IMR-90 (cell line): ENCODE results near the gene AP2B1. TPM values are rescaled to one million over a fixed set of nuclear protein-coding genes. Genes with fewer than 3 reads are reported as not detected.

Experiments
- ATAC-seq: fragments of 200-7000 bp; cut with Tn5 transposase; 2 replicates; pipeline ENCODE4 v1.9.1; 2020; ENCODE audit warnings: low read depth, mild to moderate bottlenecking, moderate library complexity
- BruUV-seq: library from RNA; stranded (reverse); fragments of 400-500 nt; replicated peaks from 2 replicates; lab custom pipeline; 2021; lab: Mats Ljungman, UMichigan
- CTCF ChIA-PET: fragments of 300-600 bp; formaldehyde crosslinking; extraction: SDS; loops from one replicate; lab custom pipeline; 2021; ENCODE audit warnings: antibody characterized with exemption; lab: Yijun Ruan, JAX
- POLR2A ChIA-PET: fragments of 300-600 bp; sonication (Branson Sonifier 250); formaldehyde crosslinking; loops from one replicate; lab custom pipeline; 2022; ENCODE audit warnings: antibody characterized with exemption; ENCODE audit not compliant: unreplicated experiment; lab: Charles Lee
- DNase-seq: peaks from one replicate; pipeline ENCODE4 v3.0.0; 2013
- H2AFZ ChIP-seq: replicated peaks from 2 replicates; pipeline ENCODE3; 2013; ENCODE audit warnings: low read length, mild to moderate bottlenecking; ENCODE audit not compliant: poor library complexity
- H2AK5ac ChIP-seq: 2 replicates; pipeline ENCODE4 v1.6.1; 2013; ENCODE audit warnings: low read depth, low read length, inconsistent platforms
- H2AK9ac ChIP-seq: replicated peaks from 2 replicates; pipeline ENCODE3; 2013; ENCODE audit warnings: mild to moderate bottlenecking, low read depth, low read length, moderate library complexity; ENCODE audit not compliant: poor library complexity
- H2BK120ac ChIP-seq: 2 replicates; pipeline ENCODE4 v1.6.1; 2013; ENCODE audit warnings: low read depth, low read length, inconsistent platforms
- H2BK15ac ChIP-seq: 3 replicates; pipeline ENCODE4 v1.6.1; 2013; ENCODE audit warnings: low read depth, low read length, inconsistent platforms
- H2BK20ac ChIP-seq: 2 replicates; pipeline ENCODE4 v1.6.1; 2013; ENCODE audit warnings: low read depth, mild to moderate bottlenecking, inconsistent platforms, low read length, moderate library complexity
- H2BK5ac ChIP-seq: 2 replicates; pipeline ENCODE4 v1.6.1; 2013; ENCODE audit warnings: mild to moderate bottlenecking, low read depth, low read length, inconsistent platforms; ENCODE audit not compliant: poor library complexity, severe bottlenecking
- H3K14ac ChIP-seq: replicated peaks from 2 replicates; pipeline ENCODE4 v1.6.1; 2013; ENCODE audit warnings: low read depth, low read length, inconsistent platforms
- H3K18ac ChIP-seq: 2 replicates; pipeline ENCODE4 v1.6.1; 2013; ENCODE audit warnings: low read depth, low read length, control low read depth
- H3K23ac ChIP-seq: 2 replicates; pipeline ENCODE4 v1.6.1; 2013; ENCODE audit warnings: low read depth, low read length, inconsistent platforms
- H3K27ac ChIP-seq: 2 replicates; pipeline ENCODE4 v1.5.1; 2013; ENCODE audit warnings: mild to moderate bottlenecking, control low read depth, low read length; ENCODE audit not compliant: insufficient read depth
- H3K27me3 ChIP-seq: 2 replicates; pipeline ENCODE4 v1.6.1; 2013; ENCODE audit warnings: low read length; ENCODE audit not compliant: control insufficient read depth, insufficient read depth
- H3K36me3 ChIP-seq: 2 replicates; pipeline ENCODE4 v1.6.1; 2013; ENCODE audit warnings: low read length, mixed read lengths; ENCODE audit not compliant: control insufficient read depth, insufficient read depth
- H3K4ac ChIP-seq: 2 replicates; pipeline ENCODE4 v1.6.1; 2013; ENCODE audit warnings: low read depth, low read length, inconsistent platforms
- H3K4me1 ChIP-seq: 2 replicates; pipeline ENCODE4 v1.6.1; 2013; ENCODE audit warnings: low read length, mixed read lengths; ENCODE audit not compliant: control insufficient read depth, insufficient read depth
- H3K4me2 ChIP-seq: 2 replicates; pipeline ENCODE4 v1.6.1; 2013; ENCODE audit warnings: low read depth, mild to moderate bottlenecking, control low read depth, low read length, moderate library complexity
- H3K4me3 ChIP-seq: 2 replicates; pipeline ENCODE4 v1.5.1; 2013; ENCODE audit warnings: low read depth, mild to moderate bottlenecking, control low read depth, low read length, moderate library complexity; ENCODE audit not compliant: insufficient read depth
- H3K56ac ChIP-seq: 2 replicates; pipeline ENCODE4 v1.6.1; 2013; ENCODE audit warnings: low read length, inconsistent platforms; ENCODE audit not compliant: insufficient read depth; ENCODE audit errors: extremely low read depth
- H3K79me1 ChIP-seq, 2 experiments: 2 replicates each; pipeline ENCODE4 v1.6.1; 2013; ENCODE audit warnings: low read length in 2 of 2, inconsistent platforms in 1 of 2, low read depth in 1 of 2
- H3K9ac ChIP-seq: 2 replicates; pipeline ENCODE4 v1.6.1; 2013; ENCODE audit warnings: low read depth, low read length, control low read depth
- H3K9me1 ChIP-seq: 2 replicates; pipeline ENCODE4 v1.6.1; 2013; ENCODE audit warnings: low read length, inconsistent platforms; ENCODE audit not compliant: insufficient read depth
- H3K9me3 ChIP-seq: 2 replicates; pipeline ENCODE4 v1.6.1; 2013; ENCODE audit warnings: low read length; ENCODE audit not compliant: control insufficient read depth, insufficient read depth
- H4K20me1 ChIP-seq: 2 replicates; pipeline ENCODE4 v1.6.1; 2013; ENCODE audit warnings: low read length, inconsistent platforms; ENCODE audit not compliant: insufficient read depth
- H4K5ac ChIP-seq: 2 replicates; pipeline ENCODE4 v1.6.1; 2013; ENCODE audit warnings: mild to moderate bottlenecking, low read depth, low read length, control low read depth
- H4K8ac ChIP-seq, 2 experiments: 2 replicates each; pipeline ENCODE4 v1.6.1; 2013; ENCODE audit warnings: low read depth in 2 of 2, low read length in 2 of 2, control low read depth in 1 of 2, inconsistent platforms in 1 of 2
- H4K91ac ChIP-seq: 2 replicates; pipeline ENCODE4 v1.6.1; 2013; ENCODE audit warnings: low read depth, low read length, inconsistent platforms; ENCODE audit not compliant: insufficient read depth
- BHLHE40 ChIP-seq: fragments of 150-350 bp; IDR thresholded peaks from 2 replicates; pipeline ENCODE4 v1.6.1; 2016; ENCODE audit warnings: mild to moderate bottlenecking, low read depth, low read length
- CHD1 ChIP-seq: IDR thresholded peaks from 2 replicates; pipeline ENCODE4 v1.6.1; 2012; ENCODE audit warnings: low read depth, low read length, improper control_type of control experiment
- CTCF ChIP-seq: conservative IDR thresholded peaks from 2 replicates; pipeline ENCODE4 v1.5.1; 2012; ENCODE audit warnings: mild to moderate bottlenecking, low read depth, low read length, improper control_type of control experiment
- FOS ChIP-seq: fragments of 150-350 bp; IDR thresholded peaks from 2 replicates; pipeline ENCODE4 v1.6.1; 2016; ENCODE audit warnings: low read depth, low read length
- MAFK ChIP-seq: IDR thresholded peaks from 2 replicates; pipeline ENCODE4 v1.6.1; 2012; ENCODE audit warnings: low read depth, low read length, improper control_type of control experiment
- MAZ ChIP-seq: IDR thresholded peaks from 2 replicates; pipeline ENCODE4 v1.6.1; 2012; ENCODE audit warnings: low read depth, mild to moderate bottlenecking, low read length, improper control_type of control experiment, moderate library complexity, borderline replicate concordance
- MXI1 ChIP-seq: IDR thresholded peaks from 2 replicates; pipeline ENCODE4 v1.6.1; 2012; ENCODE audit warnings: low read depth, mild to moderate bottlenecking, low read length, moderate library complexity, borderline replicate concordance
- NFE2L2 ChIP-seq: fragments of 150-350 bp; IDR thresholded peaks from 2 replicates; pipeline ENCODE4 v1.6.1; 2016; ENCODE audit warnings: low read depth, mild to moderate bottlenecking, low read length
- POLR2A ChIP-seq: IDR thresholded peaks from 2 replicates; pipeline ENCODE4 v1.6.1; 2012; ENCODE audit warnings: mild to moderate bottlenecking, low read depth, low read length
- RAD21 ChIP-seq: IDR thresholded peaks from 2 replicates; pipeline ENCODE4 v1.6.1; 2012; ENCODE audit warnings: low read length, improper control_type of control experiment
- RCOR1 ChIP-seq: IDR thresholded peaks from 2 replicates; pipeline ENCODE4 v1.6.1; 2012; ENCODE audit warnings: mild to moderate bottlenecking, low read length, improper control_type of control experiment; ENCODE audit not compliant: insufficient replicate concordance
- RFX5 ChIP-seq: IDR thresholded peaks from 2 replicates; pipeline ENCODE4 v1.8.0; 2012; ENCODE audit warnings: low read depth, mild to moderate bottlenecking, low read length, moderate library complexity
- SMC3 ChIP-seq: fragments of 150-350 bp; IDR thresholded peaks from 2 replicates; pipeline ENCODE4 v1.6.1; 2016; ENCODE audit warnings: low read depth, mild to moderate bottlenecking, antibody characterized with exemption, low read length, moderate library complexity
- USF2 ChIP-seq: fragments of 150-350 bp; IDR thresholded peaks from 2 replicates; pipeline ENCODE4 v1.6.1; 2017; ENCODE audit warnings: mild to moderate bottlenecking, antibody characterized with exemption, low read length, low read depth
- WGBS, 2 experiments: methylation state at CpG; one replicate each; pipeline versions ENCODE4 v1.1.5 to v1.1.7; 2013; ENCODE audit warnings: missing lambda C conversion rate in 2 of 2; ENCODE audit not compliant: insufficient read length in 1 of 2; ENCODE audit errors: extremely low coverage in 2 of 2; 5-methylcytosine and 5-hydroxymethylcytosine counted together
- dilution Hi-C: fragments of 300-500 bp; cut with HindIII; formaldehyde crosslinking; loops from one replicate; pipeline ENCODE4 v1.14.3; 2018; ENCODE audit warnings: low sequenced_read_pairs; ENCODE audit not compliant: unreplicated experiment
- in situ Hi-C: fragments of 300-500 bp; cut with MboI; formaldehyde crosslinking; loops from 3 replicates; pipeline ENCODE4 v1.14.3; 2019; ENCODE audit warnings: low sequenced_read_pairs, inconsistent platforms, mixed read lengths
- intact Hi-C: fragments of 100-400 bp; cut with micrococcal nuclease; formaldehyde crosslinking; loops from 2 replicates; pipeline ENCODE4 v1.10.0; 2022
- polyA plus RNA-seq, 3 experiments: library from polyadenylated mRNA; depleted of rRNA; stranded (reverse); fragments of >200 nt; gene quantifications; 2 replicates each; pipeline ENCODE4 v1.2.3, GENCODE V29; 2012; ENCODE audit warnings: low replicate concordance in 1 of 3
- total RNA-seq: library from RNA; depleted of rRNA; stranded (reverse); fragments of >200 nt; gene quantifications from 2 replicates; pipeline ENCODE4 v1.2.3, GENCODE V29; 2012
- TF ChIP-seq, protein P1 (sequence below): fragments of 150-350 bp; IDR thresholded peaks from 2 replicates; pipeline ENCODE4 v1.6.1; 2016; ENCODE audit warnings: low read depth, mild to moderate bottlenecking, low read length, moderate library complexity, borderline replicate concordance

AP2B1 gene
- total and polyA plus RNA-seq, 2 of the 4 experiments (the other 2 are of a cell fraction), result 102 to 125 TPM

DNA sequence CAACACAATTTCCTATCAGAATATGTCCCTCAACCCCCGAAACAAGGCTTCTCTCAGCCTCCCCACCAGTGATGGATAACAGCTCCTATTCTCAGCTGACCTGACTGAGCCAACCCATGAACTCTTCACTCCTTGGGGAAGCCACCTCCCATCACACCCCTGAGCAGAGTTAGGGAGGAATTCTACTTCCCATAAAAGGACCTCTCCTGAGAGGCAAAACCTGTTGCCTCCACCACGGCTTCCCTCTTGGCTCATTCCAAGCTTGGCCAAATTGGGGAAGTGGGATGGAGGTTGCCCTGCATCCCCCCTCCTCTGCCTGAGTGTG is 138.6 kb downstream of the AP2B1 start:
- no TSS peak for BruUV-seq
- in situ Hi-C loops, result loop anchor here (25.0 kb wide), 1 partner anchor 363 kb away; the partner anchor contains the start of gene SLFN11
- peak overlapping the region; percentile 64; the same call in 1 of the 2 replicates for H3K23ac ChIP-seq
- TF ChIP-seq USF2, result no peak
- no peak for TF ChIP-seq MAFK
- no peak for TF ChIP-seq RCOR1
- no peak for TF ChIP-seq CHD1
- no peak for TF ChIP-seq BHLHE40
- TF ChIP-seq, protein P1, sequence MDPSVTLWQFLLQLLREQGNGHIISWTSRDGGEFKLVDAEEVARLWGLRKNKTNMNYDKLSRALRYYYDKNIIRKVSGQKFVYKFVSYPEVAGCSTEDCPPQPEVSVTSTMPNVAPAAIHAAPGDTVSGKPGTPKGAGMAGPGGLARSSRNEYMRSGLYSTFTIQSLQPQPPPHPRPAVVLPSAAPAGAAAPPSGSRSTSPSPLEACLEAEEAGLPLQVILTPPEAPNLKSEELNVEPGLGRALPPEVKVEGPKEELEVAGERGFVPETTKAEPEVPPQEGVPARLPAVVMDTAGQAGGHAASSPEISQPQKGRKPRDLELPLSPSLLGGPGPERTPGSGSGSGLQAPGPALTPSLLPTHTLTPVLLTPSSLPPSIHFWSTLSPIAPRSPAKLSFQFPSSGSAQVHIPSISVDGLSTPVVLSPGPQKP, result no peak
- TF ChIP-seq POLR2A, result no peak
- TF ChIP-seq RAD21, result no peak
- no peak for TF ChIP-seq MAZ
- TF ChIP-seq NFE2L2, result no peak
- TF ChIP-seq CTCF, result no peak
- no peak for TF ChIP-seq SMC3
- TF ChIP-seq RFX5, result no peak
- no peak for TF ChIP-seq FOS
- no peak for TF ChIP-seq MXI1

More for the DNA sequence above, 138.6 kb downstream of the AP2B1 start:
- H3K27me3 ChIP-seq, result no peaks in the 10 kb centered on the region
- dilution Hi-C loops, result no loop called here
- H4K5ac ChIP-seq, result no peak overlapping the region; the same call in 1 of the 2 replicates
- H2BK20ac ChIP-seq, result peak overlapping the region; percentile 47; the same call in 1 of the 2 replicates
- peaks cover 14% of the 10 kb centered on the region for H3K9me1 ChIP-seq
- WGBS, 2 experiments, result no CpG with 5 or more reads among the region's 2 CpGs
- peak overlapping the region; percentile 80 for H3K4ac ChIP-seq
- H2AK9ac ChIP-seq, result peak overlapping the region; percentile 2
- peaks cover 15% of the 10 kb centered on the region for H3K4me1 ChIP-seq
- peaks cover 13% of the 10 kb centered on the region; the same call in 1 of the 2 replicates for H4K20me1 ChIP-seq
- H3K14ac ChIP-seq, result peak overlapping the region; percentile 81; the same call in 1 of the 2 replicates
- H2BK5ac ChIP-seq, result peak overlapping the region; percentile 73
- peak overlapping the region; percentile 30; the same call in 1 of the 2 replicates for H2BK120ac ChIP-seq
- H2BK15ac ChIP-seq, result peak overlapping the region; percentile 26; the same call in 1 of the 3 replicates
- no peak overlapping the region for H3K4me3 ChIP-seq
- H2AK5ac ChIP-seq, result peak overlapping the region; percentile 83
- ChIA-PET CTCF (interaction anchor here (0.7 kb wide), 1 partner anchor 21 kb away, joined by 3 read pairs; no protein-coding TSS in a partner anchor), POLR2A (interaction anchor here (0.6 to 0.7 kb wide), 2 partner anchors 582 to 642 kb away, joined by 3 to 6 read pairs; no protein-coding TSS in a partner anchor)
- no peak overlapping the region for H3K56ac ChIP-seq
- no peak for DNase-seq
- peak overlapping the region; percentile 37; the same call in 1 of the 2 replicates for H3K9ac ChIP-seq
- H3K18ac ChIP-seq, result no peak overlapping the region; the same call in 1 of the 2 replicates
- H3K9me3 ChIP-seq, result no peaks in the 10 kb centered on the region
- intact Hi-C loops, result no loop called here
- H3K27ac ChIP-seq, result peak overlapping the region; percentile 91; the same call in 1 of the 2 replicates
- peak overlapping the region in 1 of 2 experiments; percentile 57; a peak in 1 of 4 replicates for H4K8ac ChIP-seq
- H3K4me2 ChIP-seq, result peak overlapping the region; percentile 42; the same call in 1 of the 2 replicates
- H3K79me1 ChIP-seq, result peaks cover 0 to 24% of the 10 kb centered on the region in 2 experiments; a peak in 2 of 4 replicates
- H3K36me3 ChIP-seq, result peaks cover 19% of the 10 kb centered on the region
- H4K91ac ChIP-seq, result peak overlapping the region; percentile 30
- H2AFZ ChIP-seq, result no peak overlapping the region
- ATAC-seq, result peak; percentile 36
